Subcutaneous adipose tissue (tissue), 4 donors: ENCODE data around the gene DOCK7. TPM values are rescaled to one million over a fixed set of nuclear protein-coding genes. Genes with fewer than 3 reads are reported as not detected.

Source experiments
- total RNA-seq, 4 donors: library from RNA; depleted of rRNA; stranded (reverse); fragments of >200 nt; gene quantifications; one replicate each; pipeline ENCODE4 v1.1.0, GENCODE V29; 2016
- TF ChIP-seq, protein P1 (sequence below): fragments of 450-650 bp; IDR thresholded peaks from one replicate; pipeline ENCODE4 v1.5.1; 2016; ENCODE audit warnings: low read depth, mild to moderate bottlenecking, control low read depth, antibody characterized with exemption, moderate library complexity

The DOCK7 gene
- total RNA-seq, 4 donors from 2014 or later = 36.7 to 65.4 (median 59.7) TPM

DNA sequence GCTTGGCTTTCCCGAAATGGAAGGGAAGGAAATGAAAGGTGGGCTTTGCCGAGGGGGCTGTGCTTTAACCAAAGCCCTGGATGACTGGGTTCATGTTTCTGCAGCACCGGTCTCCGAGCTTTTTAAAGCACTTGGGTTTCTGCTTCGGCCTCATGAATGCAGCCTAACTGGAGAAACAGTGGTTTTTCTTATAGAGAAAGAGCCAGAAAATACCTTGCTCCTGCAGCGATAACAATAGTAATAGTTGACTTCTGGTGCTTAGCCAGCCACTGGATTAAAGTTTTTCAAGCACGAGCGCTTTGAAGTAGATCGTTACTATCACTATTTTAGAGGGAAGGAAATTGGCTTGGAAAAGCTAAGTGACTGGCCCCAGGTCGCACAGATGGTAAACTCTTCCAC, 500 bp upstream of the DOCK7 start:
- TF ChIP-seq, protein P1, sequence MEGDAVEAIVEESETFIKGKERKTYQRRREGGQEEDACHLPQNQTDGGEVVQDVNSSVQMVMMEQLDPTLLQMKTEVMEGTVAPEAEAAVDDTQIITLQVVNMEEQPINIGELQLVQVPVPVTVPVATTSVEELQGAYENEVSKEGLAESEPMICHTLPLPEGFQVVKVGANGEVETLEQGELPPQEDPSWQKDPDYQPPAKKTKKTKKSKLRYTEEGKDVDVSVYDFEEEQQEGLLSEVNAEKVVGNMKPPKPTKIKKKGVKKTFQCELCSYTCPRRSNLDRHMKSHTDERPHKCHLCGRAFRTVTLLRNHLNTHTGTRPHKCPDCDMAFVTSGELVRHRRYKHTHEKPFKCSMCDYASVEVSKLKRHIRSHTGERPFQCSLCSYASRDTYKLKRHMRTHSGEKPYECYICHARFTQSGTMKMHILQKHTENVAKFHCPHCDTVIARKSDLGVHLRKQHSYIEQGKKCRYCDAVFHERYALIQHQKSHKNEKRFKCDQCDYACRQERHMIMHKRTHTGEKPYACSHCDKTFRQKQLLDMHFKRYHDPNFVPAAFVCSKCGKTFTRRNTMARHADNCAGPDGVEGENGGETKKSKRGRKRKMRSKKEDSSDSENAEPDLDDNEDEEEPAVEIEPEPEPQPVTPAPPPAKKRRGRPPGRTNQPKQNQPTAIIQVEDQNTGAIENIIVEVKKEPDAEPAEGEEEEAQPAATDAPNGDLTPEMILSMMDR = no peak

DNA sequence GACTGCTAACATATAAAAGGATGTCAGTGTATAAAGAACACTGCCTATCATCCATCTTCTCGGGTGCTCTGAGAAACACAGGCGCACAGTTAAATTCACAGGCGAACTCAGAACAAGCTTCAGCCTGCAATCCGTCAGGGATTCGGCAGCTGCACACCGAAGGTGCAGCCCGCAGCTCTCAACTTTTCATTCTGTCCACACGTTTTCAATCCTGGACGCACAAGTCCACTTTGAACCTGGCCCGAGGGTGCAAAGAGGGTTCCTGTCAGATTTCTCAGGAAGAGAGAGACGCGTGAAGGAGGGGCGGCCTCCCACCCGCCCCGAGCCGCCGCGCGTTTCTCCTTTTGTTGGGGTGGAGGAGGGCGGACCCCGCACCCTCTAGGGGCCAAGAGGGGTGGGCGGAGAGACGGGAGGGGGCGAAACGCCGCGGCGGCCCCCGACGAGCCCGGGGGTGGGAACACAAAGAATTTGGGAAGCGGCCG, 724 bp downstream of the DOCK7 start:
- TF ChIP-seq, protein P1 = no peak

DNA sequence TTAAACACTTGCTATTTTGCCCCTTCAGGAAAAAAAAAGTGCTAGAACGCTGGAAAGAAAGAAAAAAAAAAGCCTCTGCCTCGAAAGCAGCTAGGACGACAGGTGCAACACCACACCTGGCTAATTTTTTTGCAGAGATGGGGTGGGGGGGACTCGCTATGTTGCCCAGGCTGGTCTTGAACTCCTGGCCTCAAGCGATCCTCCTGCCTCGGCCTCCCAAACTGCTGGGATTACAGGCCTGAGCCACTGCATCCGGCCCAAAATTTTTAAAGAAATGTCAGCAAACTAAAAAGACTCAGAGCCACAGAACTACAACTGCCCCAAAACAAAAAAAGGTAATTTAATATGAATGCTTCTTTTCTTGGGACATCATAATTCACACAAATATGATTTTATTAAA, 1.4 kb downstream of the DOCK7 start:
- TF ChIP-seq, protein P1 = no peak

DNA sequence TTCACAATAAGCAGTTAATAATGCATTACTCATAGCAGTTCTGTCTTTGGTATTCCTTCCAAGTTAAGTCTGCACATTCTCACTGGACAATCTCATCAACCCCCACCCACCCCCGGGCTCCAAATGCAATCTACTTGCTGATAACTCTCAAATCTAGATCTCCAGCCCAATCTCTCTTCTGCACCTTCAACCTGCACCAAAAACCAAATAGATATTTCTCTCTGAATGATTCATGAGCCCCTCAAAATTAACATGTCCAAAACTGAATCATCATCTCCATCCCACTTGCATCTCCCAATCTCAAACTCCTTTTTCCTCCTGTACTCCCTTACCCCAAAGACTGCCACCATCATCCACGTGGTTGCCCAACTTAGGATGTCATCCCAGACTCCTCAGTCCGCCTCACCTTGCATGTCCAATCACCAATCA, 2.7 kb downstream of the DOCK7 start:
- TF ChIP-seq, protein P1 = no peak

DNA sequence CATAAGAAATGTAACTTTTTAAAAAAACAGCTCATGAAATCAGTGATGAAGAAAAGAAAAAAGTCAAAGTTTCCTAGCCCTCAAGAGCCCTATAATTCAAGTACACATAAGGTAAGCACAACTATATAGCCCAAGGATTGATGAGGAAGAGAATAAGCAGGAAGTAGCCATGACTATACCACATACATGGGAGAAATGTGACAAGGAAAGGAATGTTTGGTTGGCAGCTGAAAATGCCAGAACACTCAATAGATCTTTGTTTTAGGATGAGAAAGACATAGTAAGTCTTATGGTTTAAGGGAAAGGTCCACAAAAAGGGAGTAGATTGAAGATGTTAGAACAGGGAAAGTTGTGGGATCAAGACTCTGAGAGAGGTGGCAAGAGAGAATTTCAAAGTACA, 5.7 kb downstream of the DOCK7 start:
- TF ChIP-seq, protein P1 = no peak

DNA sequence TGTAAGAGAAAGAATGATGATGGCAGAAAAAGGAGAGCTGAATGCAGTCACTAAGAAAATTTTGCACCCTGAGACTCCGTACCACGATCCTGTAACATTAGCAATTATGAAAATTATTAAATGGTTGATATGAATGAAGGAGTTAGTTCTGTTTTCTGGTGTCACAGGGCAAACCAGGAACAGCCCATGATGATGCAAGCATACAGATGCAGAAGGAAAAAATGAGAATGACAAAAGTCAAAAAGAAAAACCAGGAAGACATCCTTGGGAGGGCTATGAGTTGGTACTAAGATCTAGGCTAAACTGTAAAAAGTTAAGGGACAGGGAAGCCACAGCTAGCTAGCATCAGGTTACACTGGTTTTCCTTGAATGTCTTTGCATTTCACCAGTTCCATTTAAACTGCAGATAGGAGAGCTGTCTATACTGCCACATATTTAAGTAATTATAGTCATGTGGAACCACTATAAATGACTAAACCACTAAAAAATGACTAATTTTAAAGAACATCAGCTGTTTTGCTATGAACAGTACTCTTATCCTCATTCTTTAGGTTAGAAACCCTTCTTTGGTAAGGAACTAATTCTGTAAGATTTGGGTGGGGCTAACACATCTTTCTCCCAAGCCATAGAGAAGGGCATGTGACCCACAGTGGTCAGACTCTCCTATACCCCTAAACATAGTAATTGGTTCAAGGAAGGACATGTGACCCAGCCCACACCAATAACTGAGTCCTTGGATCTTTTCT, 11.4 kb downstream of the DOCK7 start:
- TF ChIP-seq, protein P1 = no peak

DNA sequence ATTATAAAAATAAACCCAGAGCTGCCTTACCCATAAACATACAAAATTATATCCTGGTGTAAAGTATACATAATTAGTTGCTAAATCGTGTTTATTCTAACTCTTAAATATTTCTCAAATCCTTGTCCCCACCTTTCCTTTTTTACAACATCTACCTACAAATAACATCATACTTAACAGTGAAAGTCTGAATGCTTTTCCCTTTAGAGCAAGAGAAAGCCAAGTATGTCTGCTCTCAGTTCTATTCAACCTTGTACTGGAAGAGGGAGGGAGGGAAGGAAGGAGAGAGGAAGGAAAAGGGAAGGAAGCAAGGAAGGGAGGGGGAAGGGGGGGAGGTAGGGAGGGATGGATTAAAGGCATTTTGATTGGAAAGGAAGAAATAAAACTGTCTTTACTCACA, 14.6 kb downstream of the DOCK7 start:
- TF ChIP-seq, protein P1 = no peak
